SK-N-SH treated with all-trans-retinoic acid at 6 μM for 48 hours (cell line): ENCODE data around the gene NEK11.

Source experiments
- ARNTL ChIP-seq: fragments of 450-650 bp; formaldehyde crosslinking; IDR thresholded peaks from 2 replicates; pipeline ENCODE4 v1.5.0; 2020; ENCODE audit warnings: low read depth, mild to moderate bottlenecking, moderate library complexity, borderline replicate concordance
- GLIS3 ChIP-seq: fragments of 250-450 bp; sonication (Bioruptor Pico); IDR thresholded peaks from 2 replicates; pipeline ENCODE4 v1.5.0; 2020; ENCODE audit warnings: mild to moderate bottlenecking, moderate library complexity
- SNAI2 ChIP-seq: fragments of 250-450 bp; sonication (Bioruptor Pico); IDR thresholded peaks from 2 replicates; pipeline ENCODE4 v1.5.0; 2020; ENCODE audit warnings: mild to moderate bottlenecking, moderate library complexity
- TOX ChIP-seq: fragments of 250-450 bp; sonication (Bioruptor Pico); IDR thresholded peaks from 2 replicates; pipeline ENCODE4 v1.8.0; 2021; ENCODE audit warnings: mild to moderate bottlenecking, moderate library complexity, borderline replicate concordance
- ZFP3 ChIP-seq: fragments of 250-450 bp; sonication (Bioruptor Pico); IDR thresholded peaks from 2 replicates; pipeline ENCODE4 v1.5.0; 2020; ENCODE audit warnings: mild to moderate bottlenecking, moderate library complexity
- ZFP30 ChIP-seq: fragments of 450-650 bp; formaldehyde crosslinking; IDR thresholded peaks from 2 replicates; pipeline ENCODE4 v1.5.0; 2022; ENCODE audit warnings: mild to moderate bottlenecking, moderate library complexity
- ZNF8 ChIP-seq: fragments of 450-650 bp; formaldehyde crosslinking; IDR thresholded peaks from 2 replicates; pipeline ENCODE4 v1.5.0; 2020; ENCODE audit warnings: mild to moderate bottlenecking, moderate library complexity
- TF ChIP-seq, protein P1 (sequence below): fragments of 250-450 bp; sonication (Bioruptor Pico); IDR thresholded peaks from 2 replicates; pipeline ENCODE4 v1.5.0; 2020; ENCODE audit warnings: mild to moderate bottlenecking, moderate library complexity
- TF ChIP-seq, protein P2 (sequence below): fragments of 250-450 bp; sonication (Bioruptor Pico); IDR thresholded peaks from 2 replicates; pipeline ENCODE4 v1.8.0; 2020; ENCODE audit warnings: mild to moderate bottlenecking, moderate library complexity, borderline replicate concordance
- TF ChIP-seq, protein P3 (sequence below): fragments of 250-450 bp; sonication (Bioruptor Pico); IDR thresholded peaks from 2 replicates; pipeline ENCODE4 v1.5.1; 2020; ENCODE audit warnings: low read depth, mild to moderate bottlenecking, moderate library complexity

DNA sequence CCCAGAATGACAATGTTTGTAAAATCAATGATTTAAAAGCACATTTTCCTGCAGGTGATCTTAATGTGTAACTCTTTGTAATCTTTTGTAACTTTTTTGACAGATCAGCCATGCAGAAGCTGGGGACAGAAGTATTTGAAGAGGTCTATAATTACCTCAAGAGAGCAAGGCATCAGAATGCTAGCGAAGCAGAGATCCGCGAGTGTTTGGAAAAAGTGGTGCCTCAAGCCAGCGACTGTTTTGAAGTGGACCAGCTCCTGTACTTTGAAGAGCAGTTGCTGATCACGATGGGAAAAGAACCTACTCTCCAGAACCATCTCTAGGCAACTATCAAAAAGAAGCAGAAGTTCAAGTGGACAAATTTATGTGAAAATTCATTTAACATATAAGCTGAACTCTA lies 322.8 kb downstream of the NEK11 start:
- TF ChIP-seq, protein P1, sequence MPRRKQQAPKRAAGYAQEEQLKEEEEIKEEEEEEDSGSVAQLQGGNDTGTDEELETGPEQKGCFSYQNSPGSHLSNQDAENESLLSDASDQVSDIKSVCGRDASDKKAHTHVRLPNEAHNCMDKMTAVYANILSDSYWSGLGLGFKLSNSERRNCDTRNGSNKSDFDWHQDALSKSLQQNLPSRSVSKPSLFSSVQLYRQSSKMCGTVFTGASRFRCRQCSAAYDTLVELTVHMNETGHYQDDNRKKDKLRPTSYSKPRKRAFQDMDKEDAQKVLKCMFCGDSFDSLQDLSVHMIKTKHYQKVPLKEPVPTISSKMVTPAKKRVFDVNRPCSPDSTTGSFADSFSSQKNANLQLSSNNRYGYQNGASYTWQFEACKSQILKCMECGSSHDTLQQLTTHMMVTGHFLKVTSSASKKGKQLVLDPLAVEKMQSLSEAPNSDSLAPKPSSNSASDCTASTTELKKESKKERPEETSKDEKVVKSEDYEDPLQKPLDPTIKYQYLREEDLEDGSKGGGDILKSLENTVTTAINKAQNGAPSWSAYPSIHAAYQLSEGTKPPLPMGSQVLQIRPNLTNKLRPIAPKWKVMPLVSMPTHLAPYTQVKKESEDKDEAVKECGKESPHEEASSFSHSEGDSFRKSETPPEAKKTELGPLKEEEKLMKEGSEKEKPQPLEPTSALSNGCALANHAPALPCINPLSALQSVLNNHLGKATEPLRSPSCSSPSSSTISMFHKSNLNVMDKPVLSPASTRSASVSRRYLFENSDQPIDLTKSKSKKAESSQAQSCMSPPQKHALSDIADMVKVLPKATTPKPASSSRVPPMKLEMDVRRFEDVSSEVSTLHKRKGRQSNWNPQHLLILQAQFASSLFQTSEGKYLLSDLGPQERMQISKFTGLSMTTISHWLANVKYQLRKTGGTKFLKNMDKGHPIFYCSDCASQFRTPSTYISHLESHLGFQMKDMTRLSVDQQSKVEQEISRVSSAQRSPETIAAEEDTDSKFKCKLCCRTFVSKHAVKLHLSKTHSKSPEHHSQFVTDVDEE = no peak
- TF ChIP-seq, protein P2, sequence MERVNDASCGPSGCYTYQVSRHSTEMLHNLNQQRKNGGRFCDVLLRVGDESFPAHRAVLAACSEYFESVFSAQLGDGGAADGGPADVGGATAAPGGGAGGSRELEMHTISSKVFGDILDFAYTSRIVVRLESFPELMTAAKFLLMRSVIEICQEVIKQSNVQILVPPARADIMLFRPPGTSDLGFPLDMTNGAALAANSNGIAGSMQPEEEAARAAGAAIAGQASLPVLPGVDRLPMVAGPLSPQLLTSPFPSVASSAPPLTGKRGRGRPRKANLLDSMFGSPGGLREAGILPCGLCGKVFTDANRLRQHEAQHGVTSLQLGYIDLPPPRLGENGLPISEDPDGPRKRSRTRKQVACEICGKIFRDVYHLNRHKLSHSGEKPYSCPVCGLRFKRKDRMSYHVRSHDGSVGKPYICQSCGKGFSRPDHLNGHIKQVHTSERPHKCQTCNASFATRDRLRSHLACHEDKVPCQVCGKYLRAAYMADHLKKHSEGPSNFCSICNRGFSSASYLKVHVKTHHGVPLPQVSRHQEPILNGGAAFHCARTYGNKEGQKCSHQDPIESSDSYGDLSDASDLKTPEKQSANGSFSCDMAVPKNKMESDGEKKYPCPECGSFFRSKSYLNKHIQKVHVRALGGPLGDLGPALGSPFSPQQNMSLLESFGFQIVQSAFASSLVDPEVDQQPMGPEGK (CRISPR knock-in tag) = no peak
- TF ChIP-seq, protein P3, sequence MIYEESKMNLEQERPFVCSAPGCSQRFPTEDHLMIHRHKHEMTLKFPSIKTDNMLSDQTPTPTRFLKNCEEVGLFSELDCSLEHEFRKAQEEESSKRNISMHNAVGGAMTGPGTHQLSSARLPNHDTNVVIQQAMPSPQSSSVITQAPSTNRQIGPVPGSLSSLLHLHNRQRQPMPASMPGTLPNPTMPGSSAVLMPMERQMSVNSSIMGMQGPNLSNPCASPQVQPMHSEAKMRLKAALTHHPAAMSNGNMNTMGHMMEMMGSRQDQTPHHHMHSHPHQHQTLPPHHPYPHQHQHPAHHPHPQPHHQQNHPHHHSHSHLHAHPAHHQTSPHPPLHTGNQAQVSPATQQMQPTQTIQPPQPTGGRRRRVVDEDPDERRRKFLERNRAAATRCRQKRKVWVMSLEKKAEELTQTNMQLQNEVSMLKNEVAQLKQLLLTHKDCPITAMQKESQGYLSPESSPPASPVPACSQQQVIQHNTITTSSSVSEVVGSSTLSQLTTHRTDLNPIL (CRISPR knock-in tag) = no peak
- TF ChIP-seq SNAI2 (CRISPR knock-in tag) = no peak
- TF ChIP-seq ZFP3 (CRISPR knock-in tag) = no peak
- TF ChIP-seq ZFP30 (CRISPR knock-in tag) = no peak
- TF ChIP-seq ARNTL = no peak
- no peak for TF ChIP-seq ZNF8 (CRISPR knock-in tag)
- TF ChIP-seq GLIS3 (CRISPR knock-in tag) = no peak
- TF ChIP-seq TOX = no peak
